Ascending aorta (tissue), 2 donors: Measurements from ENCODE around the gene RSL24D1. TPM values are rescaled to one million over a fixed set of nuclear protein-coding genes. Genes with fewer than 3 reads are reported as not detected.

ENCODE experiments used
- DNase-seq, 2 donors: peaks; one replicate each; pipeline ENCODE4 v3.0.0-alpha.2; 2019; ENCODE audit warnings: low spot score in 2 of 2
- H3K27ac ChIP-seq, 2 donors: fragments of 200-600 bp; sonication (generic); one replicate each; pipeline ENCODE4 v1.5.1; 2016 to 2017; ENCODE audit warnings: mild to moderate bottlenecking in 1 of 2
- H3K27me3 ChIP-seq: fragments of 200-600 bp; sonication (generic); one replicate; pipeline ENCODE4 v1.5.1; 2017
- H3K36me3 ChIP-seq, 2 donors: fragments of 200-600 bp; sonication (generic); one replicate each; pipeline ENCODE4 v1.5.1; 2016
- H3K4me1 ChIP-seq, 2 donors: fragments of 200-600 bp; sonication (generic); one replicate each; pipeline ENCODE4 v1.5.1; 2016 to 2017; ENCODE audit warnings: mild to moderate bottlenecking in 1 of 2
- H3K4me3 ChIP-seq, 2 donors: fragments of 200-600 bp; sonication (generic); one replicate each; pipeline ENCODE4 v1.5.1; 2016 to 2017; ENCODE audit warnings: mild to moderate bottlenecking in 1 of 2
- H3K9me3 ChIP-seq, 2 donors: fragments of 200-600 bp; sonication (generic); one replicate each; pipeline ENCODE4 v1.5.1; 2016
- intact Hi-C: fragments of 100-400 bp; cut with DNase I; formaldehyde crosslinking; loops from one replicate; pipeline ENCODE4 v1.15.1; 2023
- total RNA-seq: library from RNA; depleted of rRNA; stranded (reverse); fragments of >200 nt; gene quantifications from one replicate; pipeline ENCODE4 v1.1.0, GENCODE V29; 2016
- TF ChIP-seq, protein P1 (sequence below), 3 experiments: fragments of 200-600 bp in 2 of 3; fragments of 450-650 bp in 1 of 3; sonication (generic) in 2 of 3; IDR thresholded peaks; one replicate each; pipeline ENCODE4 v1.5.1; 2016 to 2019; ENCODE audit warnings: antibody characterized with exemption in 3 of 3, mild to moderate bottlenecking in 1 of 3, moderate library complexity in 1 of 3

Gene RSL24D1
- total RNA-seq, 1 donor from 2014 or later: 15.3 TPM

DNA sequence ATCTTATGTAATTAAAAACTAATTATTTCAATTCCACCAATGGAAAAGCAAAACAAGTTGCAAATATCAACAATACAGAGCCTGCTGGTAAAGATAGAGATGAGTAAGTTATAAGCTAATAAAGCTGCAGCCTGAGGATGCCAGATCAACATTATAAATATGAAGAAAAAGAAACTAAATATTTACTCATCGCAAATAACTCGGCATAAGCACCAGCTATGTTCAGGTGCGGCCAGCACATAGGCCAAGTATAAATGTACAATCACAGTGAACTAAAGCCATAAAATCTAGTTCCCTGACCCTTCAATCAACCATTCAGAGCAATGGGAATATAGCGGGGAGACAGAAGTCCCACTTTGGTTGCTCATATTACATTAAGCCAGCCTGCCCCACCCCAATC, 7.7 kb upstream of the RSL24D1 start:
- no peaks in the 10 kb centered on the region for H3K27me3 ChIP-seq
- TF ChIP-seq, protein P1, sequence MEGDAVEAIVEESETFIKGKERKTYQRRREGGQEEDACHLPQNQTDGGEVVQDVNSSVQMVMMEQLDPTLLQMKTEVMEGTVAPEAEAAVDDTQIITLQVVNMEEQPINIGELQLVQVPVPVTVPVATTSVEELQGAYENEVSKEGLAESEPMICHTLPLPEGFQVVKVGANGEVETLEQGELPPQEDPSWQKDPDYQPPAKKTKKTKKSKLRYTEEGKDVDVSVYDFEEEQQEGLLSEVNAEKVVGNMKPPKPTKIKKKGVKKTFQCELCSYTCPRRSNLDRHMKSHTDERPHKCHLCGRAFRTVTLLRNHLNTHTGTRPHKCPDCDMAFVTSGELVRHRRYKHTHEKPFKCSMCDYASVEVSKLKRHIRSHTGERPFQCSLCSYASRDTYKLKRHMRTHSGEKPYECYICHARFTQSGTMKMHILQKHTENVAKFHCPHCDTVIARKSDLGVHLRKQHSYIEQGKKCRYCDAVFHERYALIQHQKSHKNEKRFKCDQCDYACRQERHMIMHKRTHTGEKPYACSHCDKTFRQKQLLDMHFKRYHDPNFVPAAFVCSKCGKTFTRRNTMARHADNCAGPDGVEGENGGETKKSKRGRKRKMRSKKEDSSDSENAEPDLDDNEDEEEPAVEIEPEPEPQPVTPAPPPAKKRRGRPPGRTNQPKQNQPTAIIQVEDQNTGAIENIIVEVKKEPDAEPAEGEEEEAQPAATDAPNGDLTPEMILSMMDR (IDR thresholded peaks at IDR 0.05): no peak
- H3K27ac ChIP-seq: no peak overlapping the region
- no peaks in the 10 kb centered on the region for H3K9me3 ChIP-seq
- no peak overlapping the region for H3K4me3 ChIP-seq
- H3K36me3 ChIP-seq: peaks cover 3 to 9% of the 10 kb centered on the region in 2 donors
- DNase-seq: no peak
- no peaks in the 10 kb centered on the region for H3K4me1 ChIP-seq
- intact Hi-C loops: no loop called here

DNA sequence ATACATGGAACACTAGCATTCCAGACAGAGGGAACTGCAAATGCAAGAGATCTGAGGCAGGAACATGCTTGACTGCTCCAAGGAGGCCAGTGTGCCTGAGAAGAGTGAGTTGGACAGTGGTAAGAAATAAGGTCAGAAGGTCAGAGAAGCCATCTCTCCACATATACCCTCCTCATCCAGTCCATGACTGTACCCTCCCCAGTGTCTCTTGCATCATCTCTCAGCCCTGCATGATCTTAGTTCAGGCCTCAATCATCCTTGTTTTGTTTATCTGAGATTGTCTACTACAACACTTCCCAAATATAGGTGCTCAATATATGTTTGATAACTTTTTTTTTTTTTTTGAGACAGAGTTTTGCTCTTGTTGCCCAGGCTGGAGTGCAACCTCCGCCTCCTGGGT, 5.5 kb upstream of the RSL24D1 start:
- Histone ChIP-seq H3K27me3 (no peaks in the 10 kb centered on the region), H3K36me3 (peaks cover 3 to 9% of the 10 kb centered on the region in 2 donors), H3K27ac (no peak overlapping the region), H3K4me3 (no peak overlapping the region), H3K9me3 (no peaks in the 10 kb centered on the region), H3K4me1 (peaks cover 0 to 3% of the 10 kb centered on the region in 2 donors)
- DNase-seq: no peak
- intact Hi-C loops: no loop called here
- TF ChIP-seq, protein P1 (IDR thresholded peaks at IDR 0.05): no peak

DNA sequence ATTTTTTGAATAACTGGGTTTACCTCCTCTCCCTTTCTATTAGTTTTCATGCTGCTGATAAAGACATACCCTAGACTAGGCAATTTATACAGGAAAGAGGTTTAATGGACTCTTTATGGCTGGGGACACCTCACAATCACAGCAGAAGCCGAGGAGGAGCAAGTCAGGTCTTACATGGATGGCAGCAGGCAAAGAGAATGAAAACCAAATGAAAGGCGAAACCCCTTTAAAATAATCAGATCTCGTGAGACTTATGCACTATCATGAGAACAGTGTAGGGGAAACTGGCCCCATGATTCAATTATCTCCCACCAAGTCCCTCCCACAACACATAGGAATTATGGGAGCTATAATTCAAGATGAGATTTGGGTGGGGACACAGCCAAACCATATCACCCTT, 2.0 kb upstream of the RSL24D1 start:
- Histone ChIP-seq H3K4me1 (peaks cover 4 to 14% of the 10 kb centered on the region in 2 donors), H3K36me3 (no peaks in the 10 kb centered on the region), H3K4me3 (no peak overlapping the region), H3K9me3 (no peaks in the 10 kb centered on the region), H3K27ac (no peak overlapping the region), H3K27me3 (no peaks in the 10 kb centered on the region)
- intact Hi-C loops: loop anchor here (5.0 to 10.0 kb wide), 2 partner anchors 236 to 1224 kb away; partner anchors contain the start of gene UNC13C
- TF ChIP-seq, protein P1 (IDR thresholded peaks at IDR 0.05): no peak
- DNase-seq: no peak

DNA sequence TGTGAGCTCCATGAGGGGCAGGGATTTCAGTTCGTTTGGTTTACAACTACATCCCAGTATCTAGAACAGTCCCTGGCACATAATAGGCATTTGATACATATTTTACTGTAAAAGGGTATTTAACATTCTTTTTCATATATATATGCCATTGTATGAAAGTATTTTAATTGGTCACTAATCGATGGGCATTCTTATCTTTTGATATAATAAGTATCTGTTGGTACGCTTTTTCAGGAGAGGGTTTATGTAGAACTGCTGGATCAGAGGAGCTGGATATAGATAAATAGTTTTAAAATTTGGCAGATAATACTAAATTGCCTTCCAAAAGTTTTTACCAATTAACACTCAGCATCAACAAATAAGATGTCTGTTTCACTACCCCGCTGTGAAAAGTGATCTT, 978 bp upstream of the RSL24D1 start:
- Histone ChIP-seq H3K9me3 (no peaks in the 10 kb centered on the region), H3K4me3 (peak overlapping the region; percentile 82 to 95), H3K27ac (peak overlapping the region; percentile 90 to 96), H3K4me1 (peaks cover 4 to 14% of the 10 kb centered on the region in 2 donors), H3K27me3 (no peaks in the 10 kb centered on the region), H3K36me3 (no peaks in the 10 kb centered on the region)
- TF ChIP-seq, protein P1 (IDR thresholded peaks at IDR 0.05): no peak
- DNase-seq: no peak
- intact Hi-C loops: loop anchor here (1.0 to 10.0 kb wide), 3 partner anchors 93 to 1223 kb away; partner anchors contain the start of gene UNC13C

DNA sequence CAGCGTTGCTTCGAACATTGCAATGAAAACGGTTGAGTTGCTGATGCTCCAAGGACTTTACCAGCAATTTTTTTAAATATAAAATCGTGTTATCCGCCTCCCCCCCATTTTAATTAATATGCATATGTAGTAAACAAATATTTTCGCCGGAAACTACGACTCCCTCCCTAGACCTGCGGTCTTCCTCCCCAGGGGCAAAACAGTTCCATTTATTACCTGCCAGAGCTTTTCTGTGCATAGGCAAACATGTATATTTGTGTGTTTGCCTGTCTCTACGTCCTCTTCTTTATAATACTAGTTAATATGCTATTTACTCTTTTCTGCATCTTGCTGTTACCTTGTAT, 593 bp upstream of the RSL24D1 start:
- TF ChIP-seq, protein P1 (IDR thresholded peaks at IDR 0.05): no peak
- Histone ChIP-seq H3K4me1 (peaks cover 4 to 14% of the 10 kb centered on the region in 2 donors), H3K4me3 (peak overlapping the region; percentile 82 to 95), H3K27ac (peak overlapping the region; percentile 90 to 96), H3K27me3 (no peaks in the 10 kb centered on the region), H3K9me3 (no peaks in the 10 kb centered on the region), H3K36me3 (no peaks in the 10 kb centered on the region)
- intact Hi-C loops: loop anchor here (1.0 to 10.0 kb wide), 3 partner anchors 93 to 1223 kb away; partner anchors contain the start of gene UNC13C
- DNase-seq: no peak

DNA sequence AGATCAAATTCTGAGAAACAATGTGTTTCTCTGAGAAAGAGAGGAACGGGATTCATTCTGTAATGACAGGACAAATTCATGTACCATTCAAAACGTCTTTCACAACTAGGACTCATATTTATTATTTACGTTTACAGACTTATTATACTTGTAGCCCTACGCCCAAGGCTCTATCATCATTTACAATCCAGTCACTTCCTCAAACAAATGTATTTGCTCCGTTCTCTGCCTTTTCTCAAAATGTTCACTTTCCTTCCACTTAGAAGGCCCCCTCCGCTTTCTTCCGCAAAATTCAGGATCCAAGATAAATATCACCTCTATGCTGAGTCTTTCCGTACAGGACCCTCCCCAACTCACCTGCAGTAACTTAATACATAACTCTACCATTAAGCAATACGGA, 745 bp downstream of the RSL24D1 start:
- H3K27me3 ChIP-seq: no peaks in the 10 kb centered on the region
- peaks cover 4 to 14% of the 10 kb centered on the region in 2 donors for H3K4me1 ChIP-seq
- H3K36me3 ChIP-seq: peaks cover 0 to 8% of the 10 kb centered on the region in 2 donors
- H3K27ac ChIP-seq: peak overlapping the region; percentile 90 to 96
- no peak for DNase-seq
- H3K4me3 ChIP-seq: peak overlapping the region; percentile 82 to 95
- intact Hi-C loops: loop anchor here (1.0 to 10.0 kb wide), 3 partner anchors 212 to 1221 kb away; partner anchors contain the start of genes CCPG1, PIERCE2 and UNC13C
- TF ChIP-seq, protein P1 (IDR thresholded peaks at IDR 0.05): no peak
- H3K9me3 ChIP-seq: no peaks in the 10 kb centered on the region
